Myometrial cell (primary cell): ENCODE data around the gene MINDY2. TPM values are rescaled to one million over a fixed set of nuclear protein-coding genes. Genes with fewer than 3 reads are reported as not detected.

Source experiments
- total RNA-seq: library from RNA; depleted of rRNA; stranded (reverse); fragments of >200 nt; gene quantifications from 2 replicates; pipeline ENCODE4 v1.2.3, GENCODE V29; 2015

Gene MINDY2, protein sequence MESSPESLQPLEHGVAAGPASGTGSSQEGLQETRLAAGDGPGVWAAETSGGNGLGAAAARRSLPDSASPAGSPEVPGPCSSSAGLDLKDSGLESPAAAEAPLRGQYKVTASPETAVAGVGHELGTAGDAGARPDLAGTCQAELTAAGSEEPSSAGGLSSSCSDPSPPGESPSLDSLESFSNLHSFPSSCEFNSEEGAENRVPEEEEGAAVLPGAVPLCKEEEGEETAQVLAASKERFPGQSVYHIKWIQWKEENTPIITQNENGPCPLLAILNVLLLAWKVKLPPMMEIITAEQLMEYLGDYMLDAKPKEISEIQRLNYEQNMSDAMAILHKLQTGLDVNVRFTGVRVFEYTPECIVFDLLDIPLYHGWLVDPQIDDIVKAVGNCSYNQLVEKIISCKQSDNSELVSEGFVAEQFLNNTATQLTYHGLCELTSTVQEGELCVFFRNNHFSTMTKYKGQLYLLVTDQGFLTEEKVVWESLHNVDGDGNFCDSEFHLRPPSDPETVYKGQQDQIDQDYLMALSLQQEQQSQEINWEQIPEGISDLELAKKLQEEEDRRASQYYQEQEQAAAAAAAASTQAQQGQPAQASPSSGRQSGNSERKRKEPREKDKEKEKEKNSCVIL
- total RNA-seq, result 6.9 and 8.9 TPM in 2 replicates

DNA sequence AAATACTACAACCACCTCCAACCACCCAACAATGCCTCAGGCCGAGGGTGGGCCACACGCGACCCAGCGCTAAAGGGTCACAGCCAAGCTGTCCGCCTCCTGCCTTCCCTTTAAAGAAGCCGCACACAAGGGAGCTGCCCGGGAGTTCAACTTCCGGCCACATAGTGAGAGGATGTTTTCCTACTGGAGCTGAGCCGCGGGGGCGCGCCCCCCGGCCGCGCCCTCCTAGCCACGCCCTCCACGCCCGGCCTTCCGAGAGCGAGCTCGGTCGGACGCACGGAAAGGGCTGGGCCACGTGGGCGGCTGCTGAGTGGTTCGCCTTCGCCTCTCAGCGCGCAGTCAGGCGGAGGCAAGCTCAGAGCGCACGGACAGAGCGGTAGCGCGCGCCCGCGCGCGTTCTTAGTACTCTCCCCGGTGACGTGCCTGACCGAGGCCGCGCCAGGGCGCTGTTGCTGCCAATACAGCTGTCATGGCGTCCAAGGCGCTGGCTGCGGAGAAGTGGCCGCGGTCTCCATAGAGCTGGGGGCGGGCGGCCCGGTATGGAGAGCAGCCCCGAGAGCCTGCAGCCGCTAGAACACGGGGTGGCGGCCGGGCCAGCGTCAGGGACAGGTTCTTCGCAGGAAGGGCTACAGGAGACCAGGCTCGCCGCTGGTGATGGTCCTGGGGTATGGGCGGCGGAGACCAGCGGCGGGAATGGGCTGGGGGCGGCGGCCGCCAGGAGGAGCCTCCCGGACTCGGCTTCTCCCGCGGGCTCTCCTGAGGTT, at the start of gene MINDY2:
Gene MINDY2, plus strand, starts transcription at position 446 of the 764 bp plus-strand sequence. Its CDS starts 94 bp downstream, at position 540.

GRCh38 chr15:58749532-58750337, 21.4 kb upstream of the MINDY2 start, which contains the start of gene ADAM10:
ADAM10 (minus strand) TSS chr15:58749707; CDS start chr15:58749534, 173 bp downstream.

Other genes starting within 250 kb of the MINDY2 start
- gene ADAM10, start 21.6 kb upstream of the MINDY2 start, total RNA-seq, result 100 and 135 TPM in 2 replicates
- gene SLTM, start 162.4 kb downstream of the MINDY2 start, total RNA-seq, result 23.7 and 44.7 TPM in 2 replicates
- gene RNF111, start 216.4 kb downstream of the MINDY2 start, total RNA-seq, result 8.6 and 12.4 TPM in 2 replicates